ENCODE results near the gene OMG.

DNA sequence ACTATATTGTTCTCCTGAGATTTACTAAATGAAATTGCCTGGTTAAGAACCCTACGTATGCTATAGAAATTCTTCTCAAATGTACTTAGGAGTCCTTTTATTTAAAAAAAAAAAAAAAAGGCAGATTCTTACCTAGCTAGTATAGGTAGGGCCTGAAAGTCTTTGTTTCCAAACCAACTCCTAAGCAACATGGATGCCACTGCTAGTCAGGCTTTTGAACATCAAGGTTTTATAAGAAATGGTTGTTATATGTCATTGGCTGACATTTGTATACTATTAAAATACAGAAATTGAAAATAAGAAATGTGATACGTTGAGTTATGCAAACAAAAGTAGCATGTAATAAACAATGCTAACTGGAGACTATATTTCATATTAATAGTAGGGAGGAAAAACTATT is 23.2 kb upstream of the OMG start:
- no peak for TF ChIP-seq EZH2 (IDR thresholded peaks at IDR 0.05; ENCODE audit: low read length, missing control alignments)
- TF ChIP-seq, protein P1, sequence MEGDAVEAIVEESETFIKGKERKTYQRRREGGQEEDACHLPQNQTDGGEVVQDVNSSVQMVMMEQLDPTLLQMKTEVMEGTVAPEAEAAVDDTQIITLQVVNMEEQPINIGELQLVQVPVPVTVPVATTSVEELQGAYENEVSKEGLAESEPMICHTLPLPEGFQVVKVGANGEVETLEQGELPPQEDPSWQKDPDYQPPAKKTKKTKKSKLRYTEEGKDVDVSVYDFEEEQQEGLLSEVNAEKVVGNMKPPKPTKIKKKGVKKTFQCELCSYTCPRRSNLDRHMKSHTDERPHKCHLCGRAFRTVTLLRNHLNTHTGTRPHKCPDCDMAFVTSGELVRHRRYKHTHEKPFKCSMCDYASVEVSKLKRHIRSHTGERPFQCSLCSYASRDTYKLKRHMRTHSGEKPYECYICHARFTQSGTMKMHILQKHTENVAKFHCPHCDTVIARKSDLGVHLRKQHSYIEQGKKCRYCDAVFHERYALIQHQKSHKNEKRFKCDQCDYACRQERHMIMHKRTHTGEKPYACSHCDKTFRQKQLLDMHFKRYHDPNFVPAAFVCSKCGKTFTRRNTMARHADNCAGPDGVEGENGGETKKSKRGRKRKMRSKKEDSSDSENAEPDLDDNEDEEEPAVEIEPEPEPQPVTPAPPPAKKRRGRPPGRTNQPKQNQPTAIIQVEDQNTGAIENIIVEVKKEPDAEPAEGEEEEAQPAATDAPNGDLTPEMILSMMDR (conservative IDR thresholded peaks at IDR 0.05 in 1 of 2, IDR thresholded peaks at IDR 0.05 in 1 of 2; ENCODE audit: low read depth in 1 of 2, low read length in 2 of 2) = no peak
